HCT116 (cell line): ENCODE results near the gene BMP8B. TPM values are rescaled to one million over a fixed set of nuclear protein-coding genes. Genes with fewer than 3 reads are reported as not detected.

Source experiments
- ATAC-seq: fragments of 200-7000 bp; cut with Tn5 transposase; 2 replicates; pipeline ENCODE4 v1.9.1; 2020; ENCODE audit warnings: mild to moderate bottlenecking, moderate library complexity
- BruUV-seq: library from RNA; stranded (reverse); fragments of 400-500 nt; replicated peaks from 2 replicates; lab custom pipeline; 2021; lab: Mats Ljungman, UMichigan
- CTCF ChIA-PET: fragments of 300-600 bp; sonication (Branson Sonifier 250); formaldehyde crosslinking; loops from one replicate; lab custom pipeline; 2021; ENCODE audit warnings: antibody characterized with exemption; lab: Charles Lee
- POLR2A ChIA-PET: fragments of 300-600, 350-600 bp; sonication (Branson Sonifier 250); formaldehyde crosslinking; loops from one replicate; lab custom pipeline; 2021; ENCODE audit warnings: antibody characterized with exemption; lab: Charles Lee
- RAD21 ChIA-PET, 2 experiments: fragments of 300-600 bp; sonication (Branson Sonifier 250); formaldehyde crosslinking; loops; one replicate each; lab custom pipeline; 2023; ENCODE audit warnings: low total read pairs in 2 of 2; ENCODE audit not compliant: uncharacterized antibody in 2 of 2, unreplicated experiment in 2 of 2, low non-redundant PET in 1 of 2; lab: Charles Lee
- DNase-seq: peaks from one replicate; pipeline ENCODE4 v3.0.0-alpha.2; 2010; ENCODE audit warnings: low read depth, low spot score
- H2AFZ ChIP-seq: fragments of 200-600 bp; shearing (Covaris generic), sonication (generic); 2 replicates; pipeline ENCODE4 v1.6.1; 2017; ENCODE audit warnings: low read depth, mixed run types, mixed read lengths, antibody characterized with exemption, low read length; ENCODE audit not compliant: poor library complexity, severe bottlenecking
- H3K27ac ChIP-seq: 2 replicates; pipeline ENCODE4 v1.5.1; 2012; ENCODE audit warnings: low read depth, low read length
- H3K27me3 ChIP-seq: fragments of 200-600 bp; sonication (generic); 2 replicates; pipeline ENCODE4 v1.6.1; 2016; ENCODE audit warnings: mixed run types, low read length, mixed read lengths; ENCODE audit not compliant: insufficient read depth
- H3K36me3 ChIP-seq, 2 experiments: fragments of 200-500 bp in 1 of 2; fragments of 200-600 bp in 1 of 2; sonication (Bioruptor generic) in 1 of 2; sonication (generic) in 1 of 2; 2 replicates each; pipeline versions ENCODE4 v1.5.1 to v1.6.1; 2014 to 2016; ENCODE audit warnings: low read length in 2 of 2, inconsistent platforms in 1 of 2, mixed read lengths in 1 of 2, mixed run types in 1 of 2; ENCODE audit not compliant: insufficient read depth in 2 of 2, control insufficient read depth in 1 of 2
- H3K4me1 ChIP-seq, 2 experiments: fragments of 200-600 bp in 1 of 2; sonication (generic) in 1 of 2; 2 replicates each; pipeline versions ENCODE4 v1.5.1 to v1.6.1; 2012 to 2017; ENCODE audit warnings: low read length in 2 of 2, inconsistent platforms in 1 of 2, mild to moderate bottlenecking in 1 of 2, mixed read lengths in 1 of 2, mixed run types in 1 of 2, moderate library complexity in 1 of 2; ENCODE audit not compliant: insufficient read depth in 2 of 2, control insufficient read depth in 1 of 2
- H3K4me2 ChIP-seq: fragments of 200-600 bp; sonication (generic); 2 replicates; pipeline ENCODE4 v1.6.1; 2017; ENCODE audit warnings: mixed run types, low read length, mixed read lengths
- H3K4me3 ChIP-seq, 2 experiments: fragments of 200-600 bp in 1 of 2; sonication (generic) in 1 of 2; replicated peaks in 1 of 2; 2 replicates each; pipeline ENCODE4 v1.5.1; 2011 to 2016; ENCODE audit warnings: low read length in 2 of 2, control low read depth in 1 of 2, low read depth in 1 of 2, mild to moderate bottlenecking in 1 of 2, mixed read lengths in 1 of 2, mixed run types in 1 of 2
- H3K79me2 ChIP-seq: fragments of 200-600 bp; sonication (generic); 2 replicates; pipeline ENCODE4 v1.6.1; 2017; ENCODE audit warnings: mild to moderate bottlenecking, mixed run types, low read length, moderate library complexity, mixed read lengths; ENCODE audit not compliant: insufficient read depth
- H3K9ac ChIP-seq: fragments of 200-600 bp; sonication (generic); 2 replicates; pipeline ENCODE4 v1.6.1; 2016; ENCODE audit warnings: low read length, mixed read lengths
- H3K9me2 ChIP-seq: fragments of 200-600 bp; sonication (generic), shearing (Covaris generic); 2 replicates; pipeline ENCODE4 v1.6.1; 2017; ENCODE audit warnings: mixed run types, mild to moderate bottlenecking, moderate library complexity; ENCODE audit not compliant: insufficient read depth
- H3K9me3 ChIP-seq, 2 experiments: fragments of 200-500 bp in 1 of 2; fragments of 200-600 bp in 1 of 2; sonication (Bioruptor generic) in 1 of 2; sonication (generic) in 1 of 2; 2 replicates each; pipeline ENCODE4 v1.6.1; 2014 to 2017; ENCODE audit warnings: low read length in 2 of 2, mixed read lengths in 2 of 2, inconsistent platforms in 1 of 2, low read depth in 1 of 2, mild to moderate bottlenecking in 1 of 2, mixed run types in 1 of 2, moderate library complexity in 1 of 2; ENCODE audit not compliant: control insufficient read depth in 1 of 2, insufficient read depth in 1 of 2
- H4K20me1 ChIP-seq: fragments of 200-600 bp; sonication (generic), shearing (Covaris generic); 2 replicates; pipeline ENCODE4 v1.6.1; 2017; ENCODE audit warnings: mixed run types, mild to moderate bottlenecking, moderate library complexity; ENCODE audit not compliant: insufficient read depth
- ATF3 ChIP-seq: IDR thresholded peaks from 2 replicates; pipeline ENCODE4 v1.6.1; 2012
- CBX3 ChIP-seq: IDR thresholded peaks from 2 replicates; pipeline ENCODE4 v1.6.1; 2012; ENCODE audit warnings: low read depth
- CEBPB ChIP-seq: IDR thresholded peaks from 2 replicates; pipeline ENCODE4 v1.6.1; 2012; ENCODE audit warnings: low read depth
- CTCF ChIP-seq, 3 experiments: fragments of 200-600 bp in 1 of 3; sonication (generic) in 1 of 3; IDR thresholded peaks in 2 of 3; conservative IDR thresholded peaks in 1 of 3; 2 replicates each; pipeline ENCODE4 v1.5.1; 2012 to 2017; ENCODE audit warnings: low read depth in 2 of 3, low read length in 2 of 3, antibody characterized with exemption in 1 of 3, borderline replicate concordance in 1 of 3, control low read depth in 1 of 3, mild to moderate bottlenecking in 1 of 3, mixed read lengths in 1 of 3, mixed run types in 1 of 3, moderate library complexity in 1 of 3; ENCODE audit not compliant: insufficient read depth in 1 of 3
- EGR1 ChIP-seq: IDR thresholded peaks from 2 replicates; pipeline ENCODE4 v1.6.1; 2012; ENCODE audit warnings: low read depth
- ELF1 ChIP-seq: IDR thresholded peaks from 2 replicates; pipeline ENCODE4 v1.6.1; 2012; ENCODE audit warnings: low read depth, borderline replicate concordance
- EZH2 ChIP-seq: fragments of 200-600 bp; sonication (generic); IDR thresholded peaks from 2 replicates; pipeline ENCODE4 v1.6.1; 2017; ENCODE audit warnings: antibody characterized with exemption, mixed run types
- EZH2phosphoT487 ChIP-seq: fragments of 200-600 bp; IDR thresholded peaks from 2 replicates; pipeline ENCODE4 v1.6.1; 2018; ENCODE audit warnings: antibody characterized with exemption, borderline replicate concordance
- FOSL1 ChIP-seq: IDR thresholded peaks from 2 replicates; pipeline ENCODE4 v1.6.1; 2012; ENCODE audit warnings: low read depth
- JUND ChIP-seq: IDR thresholded peaks from 2 replicates; pipeline ENCODE4 v1.6.1; 2012
- POLR2AphosphoS5 ChIP-seq: IDR thresholded peaks from 2 replicates; pipeline ENCODE4 v1.6.1; 2011; ENCODE audit warnings: mild to moderate bottlenecking, low read depth, low read length, moderate library complexity
- RAD21 ChIP-seq: IDR thresholded peaks from 2 replicates; pipeline ENCODE4 v1.6.1; 2012; ENCODE audit warnings: low read depth, mild to moderate bottlenecking
- REST ChIP-seq: IDR thresholded peaks from 2 replicates; pipeline ENCODE4 v1.6.1; 2012; ENCODE audit warnings: low read depth
- SIN3A ChIP-seq: IDR thresholded peaks from 2 replicates; pipeline ENCODE4 v1.6.1; 2012; ENCODE audit warnings: low read depth
- SRF ChIP-seq: IDR thresholded peaks from 2 replicates; pipeline ENCODE4 v1.6.1; 2012; ENCODE audit warnings: low read depth
- YY1 ChIP-seq: IDR thresholded peaks from 2 replicates; pipeline ENCODE4 v1.6.1; 2011; ENCODE audit warnings: low read length, low read depth, moderate library complexity, mild to moderate bottlenecking; ENCODE audit not compliant: insufficient replicate concordance; ENCODE audit errors: extremely low read depth
- ZBTB33 ChIP-seq: IDR thresholded peaks from 2 replicates; pipeline ENCODE4 v1.6.1; 2011; ENCODE audit warnings: mild to moderate bottlenecking, low read length, moderate library complexity; ENCODE audit not compliant: insufficient replicate concordance; ENCODE audit errors: extremely low read depth
- ZFX ChIP-seq: fragments of 450-650 bp; IDR thresholded peaks from 2 replicates; pipeline ENCODE4 v1.6.1; 2017
- ZNF274 ChIP-seq: fragments of 200-500 bp; sonication (Bioruptor generic); IDR thresholded peaks from 2 replicates; pipeline ENCODE4 v1.6.1; 2014; ENCODE audit warnings: mild to moderate bottlenecking, low read depth, low read length, inconsistent platforms
- intact Hi-C: fragments of 100-400 bp; cut with micrococcal nuclease; formaldehyde crosslinking; loops from 2 replicates; pipeline ENCODE4 v1.10.0; 2022
- total RNA-seq: library from RNA; stranded (reverse); gene quantifications from one replicate; pipeline ENCODE4 v1.2.1, GENCODE V29; 2021; ENCODE audit not compliant: unreplicated experiment

The BMP8B gene
- total RNA-seq, 1 experiment from 2014 or later: 9.5 TPM

GRCh38 chr1:39745016-39745670 is 43.5 kb downstream of the BMP8B start:
- H3K4me2 ChIP-seq: no peak overlapping the region
- H3K9me3 ChIP-seq: no peaks in the 10 kb centered on the region
- ChIA-PET POLR2A (no interaction called here), CTCF (no interaction called here), RAD21 (no interaction called here)
- H3K27me3 ChIP-seq: no peaks in the 10 kb centered on the region
- intact Hi-C loops: no loop called here
- TF ChIP-seq ZBTB33 (no peak), REST (no peak), ZNF274 (no peak), SIN3A (no peak), CEBPB (no peak), POLR2AphosphoS5 (no peak), JUND (no peak), ATF3 (no peak), RAD21 (no peak), EGR1 (no peak), CTCF (IDR thresholded peaks at IDR 0.05 in 2 of 3, conservative IDR thresholded peaks at IDR 0.05 in 1 of 3; ENCODE audit: borderline replicate concordance in 1 of 3, insufficient read depth in 1 of 3, low read depth in 2 of 3, low read length in 2 of 3) (no peak), FOSL1 (no peak), CBX3 (no peak), SRF (no peak), YY1 (no peak), ZFX (no peak), EZH2phosphoT487 (no peak), ELF1 (no peak), EZH2 (no peak)
- H3K4me1 ChIP-seq: peaks cover 0 to 2% of the 10 kb centered on the region in 2 experiments; a peak in 2 of 4 replicates
- no peak overlapping the region for H3K27ac ChIP-seq
- no TSS peak for BruUV-seq
- peaks cover 21% of the 10 kb centered on the region for H3K79me2 ChIP-seq
- ATAC-seq (no peak), DNase-seq (no peak)
- peaks cover 65 to 79% of the 10 kb centered on the region in 2 experiments for H3K36me3 ChIP-seq
- H3K9me2 ChIP-seq: no peaks in the 10 kb centered on the region
- H3K4me3 ChIP-seq: no peak overlapping the region
- no peak overlapping the region for H2AFZ ChIP-seq
- H4K20me1 ChIP-seq: no peaks in the 10 kb centered on the region
- H3K9ac ChIP-seq: no peak overlapping the region
